Spleen (tissue), 11 donors: ENCODE measurements around the gene FUT3. TPM values are rescaled to one million over a fixed set of nuclear protein-coding genes. Genes with fewer than 3 reads are reported as not detected.

Source experiments
- DNase-seq: peaks from one replicate; pipeline ENCODE4 v3.0.0-alpha.2; 2020
- H3K27ac ChIP-seq, 8 donors: fragments of 200-600 bp; sonication (generic) in 7 of 8; 1 replicate in 4 of 8; 2 replicates in 4 of 8; pipeline versions ENCODE4 v1.5.0 to v1.8.0; 2016 to 2021; ENCODE audit warnings: inconsistent platforms in 4 of 8, mild to moderate bottlenecking in 4 of 8, moderate library complexity in 1 of 8
- H3K27me3 ChIP-seq, 7 donors: fragments of 200-600 bp; sonication (generic) in 6 of 7; replicated peaks in 1 of 7; 1 replicate in 4 of 7; 2 replicates in 3 of 7; pipeline versions ENCODE4 v1.5.0 to v1.8.0; 2016 to 2021; ENCODE audit warnings: inconsistent platforms in 3 of 7, mild to moderate bottlenecking in 1 of 7
- H3K36me3 ChIP-seq, 6 donors: fragments of 200-600 bp; sonication (generic) in 5 of 6; 1 replicate in 4 of 6; 2 replicates in 2 of 6; pipeline versions ENCODE4 v1.5.0 to v1.8.0; 2016 to 2021; ENCODE audit warnings: inconsistent platforms in 2 of 6
- H3K4me1 ChIP-seq, 6 donors: fragments of 200-600 bp; sonication (generic) in 5 of 6; 1 replicate in 3 of 6; 2 replicates in 3 of 6; pipeline versions ENCODE4 v1.5.0 to v1.8.0; 2016 to 2021; ENCODE audit warnings: inconsistent platforms in 3 of 6
- H3K4me3 ChIP-seq, 8 donors: fragments of 200-600 bp; sonication (generic) in 7 of 8; 1 replicate in 4 of 8; 2 replicates in 4 of 8; pipeline versions ENCODE4 v1.5.0 to v1.8.0; 2016 to 2021; ENCODE audit warnings: inconsistent platforms in 4 of 8, mild to moderate bottlenecking in 4 of 8, moderate library complexity in 2 of 8
- H3K9me3 ChIP-seq, 8 donors: fragments of 200-600 bp; sonication (generic) in 7 of 8; 1 replicate in 4 of 8; 2 replicates in 4 of 8; pipeline versions ENCODE4 v1.5.0 to v1.8.0; 2016 to 2021; ENCODE audit warnings: inconsistent platforms in 4 of 8
- CTCF ChIP-seq, 11 experiments: fragments of 200-600 bp in 7 of 11; fragments of 450-650 bp in 4 of 11; sonication (generic) in 4 of 11; IDR thresholded peaks in 8 of 11; conservative IDR thresholded peaks in 3 of 11; 1 replicate in 7 of 11; 2 replicates in 4 of 11; pipeline versions ENCODE4 v1.4.0 to v1.8.0; 2016 to 2021; ENCODE audit warnings: antibody characterized with exemption in 11 of 11, inconsistent platforms in 4 of 11, mild to moderate bottlenecking in 1 of 11
- POLR2A ChIP-seq, 3 donors: fragments of 450-650 bp; IDR thresholded peaks; one replicate each; pipeline ENCODE4 v1.5.1; 2017; ENCODE audit warnings: antibody characterized with exemption in 3 of 3, mild to moderate bottlenecking in 1 of 3
- POLR2AphosphoS5 ChIP-seq, 3 donors: sonication (generic); formaldehyde crosslinking; IDR thresholded peaks; one replicate each; pipeline ENCODE4 v1.5.1; 2017; ENCODE audit warnings: antibody characterized with exemption in 3 of 3
- WGBS, 5 donors: extraction: QIAGEN DNeasy Blood & Tissue Kit in 3 of 5; methylation state at CpG; one replicate each; pipeline versions ENCODE4 v1.1.5 to v1.1.7; 2013 to 2018; 5-methylcytosine and 5-hydroxymethylcytosine counted together
- intact Hi-C: fragments of 100-400 bp; cut with DNase I; formaldehyde crosslinking; loops from one replicate; pipeline ENCODE4 v1.15.0; 2023; ENCODE audit warnings: low total_unique reads
- polyA plus RNA-seq, 3 donors: library from polyadenylated mRNA; stranded (reverse); fragments of 200-250 nt; gene quantifications; one replicate each; pipeline ENCODE4 v1.2.1, GENCODE V29; 2013
- total RNA-seq, 7 donors: library from RNA; depleted of rRNA in 3 of 7; stranded (reverse); fragments of >200 nt in 3 of 7; fragmentation: NEBNext Ultra II Directional in 4 of 7; extraction: Animal tissue kit (Norgen Biotek cat#: 25700) in 4 of 7; gene quantifications; one replicate each; pipeline versions ENCODE4 v1.1.0 to v1.2.1, GENCODE V29; 2016 to 2021
- donor health status: healthy with polysubstance abuse.
- donor health status: DM: no; HTN: no; CAD: no; lungs with moderate emphysema.
- donor health status: DM: no; HTN: no; CAD: no.
- donor health status: Bipolar disorder and iron deficiency.
- donor health status: healthy.
- donor health status: DM: no; HTN: no; CAD: no.
- donor health status: DM: yes; HTN: yes; CAD: no.

The FUT3 gene
- total and polyA plus RNA-seq, 10 donors, result 0.06 to 0.12 TPM; not detected in 8

- no peak for TF ChIP-seq CTCF (IDR thresholded peaks at IDR 0.05 in 8 of 11, conservative IDR thresholded peaks at IDR 0.05 in 3 of 11)
- no peak for TF ChIP-seq POLR2AphosphoS5 (IDR thresholded peaks at IDR 0.05)
- no peak for TF ChIP-seq POLR2A (IDR thresholded peaks at IDR 0.05)
- Histone ChIP-seq H3K9me3 (no peaks in the 10 kb centered on the region), H3K36me3 (no peaks in the 10 kb centered on the region), H3K27me3 (peaks cover 0 to 35% (median 0%) of the 10 kb centered on the region in 7 donors), H3K4me3 (no peak overlapping the region), H3K27ac (no peak overlapping the region), H3K4me1 (no peaks in the 10 kb centered on the region)
- 85 to 95% (median 88%) methylated on average over 9 to 10 of the region's 10 CpGs for WGBS, 5 donors
- DNase-seq, result no peak
- intact Hi-C loops, result no loop called here
Observed at GRCh38 chr19:5818594-5818993, 32.7 kb downstream of the FUT3 start.

GRCh38 chr19:5817218-5817617 is 34.0 kb downstream of the FUT3 start:
- Histone ChIP-seq H3K36me3 (no peaks in the 10 kb centered on the region), H3K9me3 (no peaks in the 10 kb centered on the region), H3K27ac (no peak overlapping the region), H3K4me1 (no peaks in the 10 kb centered on the region), H3K27me3 (peaks cover 0 to 30% (median 0%) of the 10 kb centered on the region in 7 donors), H3K4me3 (no peak overlapping the region)
- WGBS, 5 donors, result 90 to 98% (median 95%) methylated on average over 2 of the region's 2 CpGs
- intact Hi-C loops, result no loop called here
- DNase-seq, result no peak
- TF ChIP-seq POLR2A (IDR thresholded peaks at IDR 0.05), result no peak
- TF ChIP-seq POLR2AphosphoS5 (IDR thresholded peaks at IDR 0.05), result no peak
- TF ChIP-seq CTCF (IDR thresholded peaks at IDR 0.05 in 8 of 11, conservative IDR thresholded peaks at IDR 0.05 in 3 of 11), result no peak

- 64 to 78% (median 74%) methylated on average over 5 to 11 of the region's 11 CpGs for WGBS, 5 donors
- peaks cover 0 to 28% (median 0%) of the 10 kb centered on the region in 7 donors for H3K27me3 ChIP-seq
- H3K36me3 ChIP-seq, result no peaks in the 10 kb centered on the region
- no peaks in the 10 kb centered on the region for H3K4me1 ChIP-seq
- no peak overlapping the region for H3K4me3 ChIP-seq
- intact Hi-C loops, result no loop called here
- no peak for TF ChIP-seq CTCF (IDR thresholded peaks at IDR 0.05 in 8 of 11, conservative IDR thresholded peaks at IDR 0.05 in 3 of 11)
- no peaks in the 10 kb centered on the region for H3K9me3 ChIP-seq
- no peak overlapping the region for H3K27ac ChIP-seq
- no peak for DNase-seq
Observed at GRCh38 chr19:5814852-5815246, 36.4 kb downstream of the FUT3 start.

- DNase-seq, result no peak
- TF ChIP-seq POLR2AphosphoS5 (IDR thresholded peaks at IDR 0.05) (no peak), POLR2A (IDR thresholded peaks at IDR 0.05) (no peak), CTCF (IDR thresholded peaks at IDR 0.05 in 8 of 11, conservative IDR thresholded peaks at IDR 0.05 in 3 of 11) (no peak)
- Histone ChIP-seq H3K4me3 (no peak overlapping the region), H3K36me3 (no peaks in the 10 kb centered on the region), H3K27me3 (peaks cover 0 to 27% (median 0%) of the 10 kb centered on the region in 7 donors), H3K9me3 (no peaks in the 10 kb centered on the region), H3K27ac (no peak overlapping the region), H3K4me1 (no peaks in the 10 kb centered on the region)
- intact Hi-C loops, result no loop called here
- WGBS, 5 donors, result 67 to 81% (median 72%) methylated on average over 8 to 9 of the region's 9 CpGs
Observed at GRCh38 chr19:5814123-5814851, 37.0 kb downstream of the FUT3 start.
